Thyroid gland (tissue), 4 donors: ENCODE results near the gene CNTROB. TPM values are rescaled to one million over a fixed set of nuclear protein-coding genes. Genes with fewer than 3 reads are reported as not detected.

Source experiments
- DNase-seq, 2 donors: peaks; one replicate each; pipeline ENCODE4 v3.0.0-alpha.2; 2019
- H3K27ac ChIP-seq, 3 donors: fragments of 200-600 bp; sonication (generic); 1 replicate in 2 of 3; 2 replicates in 1 of 3; pipeline ENCODE4 v1.5.1; 2016 to 2019; ENCODE audit warnings: mild to moderate bottlenecking in 1 of 3, moderate library complexity in 1 of 3
- H3K27me3 ChIP-seq: fragments of 200-600 bp; sonication (generic); one replicate; pipeline ENCODE4 v1.5.1; 2019
- H3K36me3 ChIP-seq, 2 donors: fragments of 200-600 bp; sonication (generic); one replicate each; pipeline ENCODE4 v1.5.1; 2016 to 2019
- H3K4me1 ChIP-seq, 2 donors: fragments of 200-600 bp; sonication (generic); one replicate each; pipeline ENCODE4 v1.5.1; 2017 to 2019
- H3K4me3 ChIP-seq, 3 donors: fragments of 200-600 bp; sonication (generic); replicated peaks in 1 of 3; 1 replicate in 2 of 3; 2 replicates in 1 of 3; pipeline ENCODE4 v1.5.1; 2016; ENCODE audit warnings: mild to moderate bottlenecking in 1 of 3
- H3K9me3 ChIP-seq: fragments of 200-600 bp; sonication (generic); one replicate; pipeline ENCODE4 v1.5.1; 2017
- CTCF ChIP-seq, 6 experiments: fragments of 200-600 bp in 3 of 6; fragments of 450-650 bp in 3 of 6; sonication (generic) in 3 of 6; IDR thresholded peaks; one replicate each; pipeline ENCODE4 v1.5.1; 2016 to 2019; ENCODE audit warnings: antibody characterized with exemption in 6 of 6, mild to moderate bottlenecking in 2 of 6, inconsistent platforms in 1 of 6, moderate library complexity in 1 of 6
- POLR2A ChIP-seq, 2 donors: fragments of 450-650 bp; IDR thresholded peaks; one replicate each; pipeline ENCODE4 v1.6.1; 2017; ENCODE audit warnings: antibody characterized with exemption in 2 of 2, mild to moderate bottlenecking in 2 of 2, moderate library complexity in 1 of 2
- WGBS, 2 donors: methylation state at CpG; one replicate each; pipeline ENCODE4 v1.1.5; 2017; 5-methylcytosine and 5-hydroxymethylcytosine counted together
- intact Hi-C: fragments of 100-400 bp; cut with DNase I; formaldehyde crosslinking; loops from one replicate; pipeline ENCODE4 v1.15.1; 2023
- total RNA-seq, 4 donors: library from RNA; depleted of rRNA; stranded (reverse); fragments of >200 nt; gene quantifications; one replicate each; pipeline ENCODE4 v1.2.3, GENCODE V29; 2016

Gene CNTROB
- total RNA-seq, 4 donors from 2014 or later = 21.0 to 35.9 (median 28.0) TPM

- DNase-seq = no peak
- Histone ChIP-seq H3K9me3 (no peaks in the 10 kb centered on the region), H3K4me1 (no peaks in the 10 kb centered on the region), H3K4me3 (no peak overlapping the region), H3K27me3 (no peaks in the 10 kb centered on the region), H3K27ac (no peak overlapping the region), H3K36me3 (peaks cover 66 to 72% of the 10 kb centered on the region in 2 donors)
- intact Hi-C loops = no loop called here
- TF ChIP-seq CTCF (IDR thresholded peaks at IDR 0.05) (no peak), POLR2A (IDR thresholded peaks at IDR 0.05) (no peak)
- WGBS, 2 donors = 89 to 95% methylated on average over 13 of the region's 13 CpGs
These were observed 34.9 kb upstream of the CNTROB start for GRCh38 chr17:7897090-7897489.

GRCh38 chr17:7897773-7898172, 34.2 kb upstream of the CNTROB start:
- Histone ChIP-seq H3K9me3 (no peaks in the 10 kb centered on the region), H3K4me3 (no peak overlapping the region), H3K4me1 (no peaks in the 10 kb centered on the region), H3K27me3 (no peaks in the 10 kb centered on the region), H3K27ac (no peak overlapping the region), H3K36me3 (peaks cover 67 to 74% of the 10 kb centered on the region in 2 donors)
- no peak for TF ChIP-seq POLR2A (IDR thresholded peaks at IDR 0.05)
- peak in 3 of 6 experiments; percentile 19 to 22 (median 20) for TF ChIP-seq CTCF (IDR thresholded peaks at IDR 0.05)
- no peak for DNase-seq
- WGBS, 2 donors = 60 to 66% methylated on average over 6 of the region's 6 CpGs
- intact Hi-C loops = no loop called here

- H3K4me3 ChIP-seq = no peak overlapping the region
- peak overlapping the region; percentile 21 to 69 (median 42) for H3K27ac ChIP-seq
- 29 to 52% methylated on average over 21 to 22 of the region's 22 CpGs for WGBS, 2 donors
- peaks cover 69 to 70% of the 10 kb centered on the region in 2 donors for H3K36me3 ChIP-seq
- H3K4me1 ChIP-seq = peaks cover 8 to 10% of the 10 kb centered on the region in 2 donors
- TF ChIP-seq POLR2A (IDR thresholded peaks at IDR 0.05) (no peak), CTCF (IDR thresholded peaks at IDR 0.05) (no peak)
- intact Hi-C loops = no loop called here
- H3K9me3 ChIP-seq = no peaks in the 10 kb centered on the region
- DNase-seq = peak; percentile 88 to 93
- H3K27me3 ChIP-seq = no peaks in the 10 kb centered on the region
These were observed 28.6 kb upstream of the CNTROB start for GRCh38 chr17:7903154-7904103.

DNA sequence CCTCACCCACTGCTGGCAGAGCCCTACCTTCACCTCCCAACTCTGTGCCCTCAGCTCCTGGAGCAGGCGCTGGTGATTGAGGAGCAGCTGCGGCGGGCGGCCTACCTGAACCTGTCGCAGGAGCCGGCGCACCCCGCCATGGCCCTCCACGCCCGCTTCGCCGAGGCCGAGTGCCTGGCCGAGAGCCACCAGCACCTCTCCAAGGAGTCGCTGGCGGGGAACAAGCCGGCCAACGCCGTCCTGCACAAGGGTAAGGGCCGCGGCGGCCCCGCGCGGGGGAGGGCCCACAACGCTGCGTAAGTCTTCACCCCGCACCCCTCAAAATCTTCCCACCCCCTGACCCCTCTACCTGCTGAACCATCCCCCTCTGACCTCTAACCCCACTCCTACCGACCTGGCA, 22.9 kb upstream of the CNTROB start:
- no peak overlapping the region for H3K4me3 ChIP-seq
- H3K4me1 ChIP-seq = peaks cover 0 to 3% of the 10 kb centered on the region in 2 donors
- 95% methylated on average over 23 to 29 of the region's 29 CpGs for WGBS, 2 donors
- no peak overlapping the region for H3K27ac ChIP-seq
- DNase-seq = no peak
- H3K9me3 ChIP-seq = no peaks in the 10 kb centered on the region
- TF ChIP-seq POLR2A (IDR thresholded peaks at IDR 0.05) (no peak), CTCF (IDR thresholded peaks at IDR 0.05) (no peak)
- intact Hi-C loops = no loop called here
- no peaks in the 10 kb centered on the region for H3K27me3 ChIP-seq
- peaks cover 52 to 64% of the 10 kb centered on the region in 2 donors for H3K36me3 ChIP-seq

GRCh38 chr17:7910281-7910680, 21.7 kb upstream of the CNTROB start:
- Histone ChIP-seq H3K27me3 (no peaks in the 10 kb centered on the region), H3K27ac (no peak overlapping the region), H3K36me3 (peaks cover 51 to 57% of the 10 kb centered on the region in 2 donors), H3K4me3 (no peak overlapping the region), H3K9me3 (no peaks in the 10 kb centered on the region), H3K4me1 (peaks cover 3 to 6% of the 10 kb centered on the region in 2 donors)
- TF ChIP-seq CTCF (IDR thresholded peaks at IDR 0.05) (no peak), POLR2A (IDR thresholded peaks at IDR 0.05) (no peak)
- intact Hi-C loops = loop anchor here (5.0 kb wide), 1 partner anchor 82 kb away; no protein-coding TSS in a partner anchor
- DNase-seq = no peak
- 96% methylated on average over 15 of the region's 15 CpGs for WGBS, 2 donors
